ENCODE results near the gene ALG1.
"Not testable (repeated sequence)": the region's sequence is repeated elsewhere in the genome, so short reads cannot be mapped to it uniquely, and the experiment has no call there.

ALG1 gene

DNA sequence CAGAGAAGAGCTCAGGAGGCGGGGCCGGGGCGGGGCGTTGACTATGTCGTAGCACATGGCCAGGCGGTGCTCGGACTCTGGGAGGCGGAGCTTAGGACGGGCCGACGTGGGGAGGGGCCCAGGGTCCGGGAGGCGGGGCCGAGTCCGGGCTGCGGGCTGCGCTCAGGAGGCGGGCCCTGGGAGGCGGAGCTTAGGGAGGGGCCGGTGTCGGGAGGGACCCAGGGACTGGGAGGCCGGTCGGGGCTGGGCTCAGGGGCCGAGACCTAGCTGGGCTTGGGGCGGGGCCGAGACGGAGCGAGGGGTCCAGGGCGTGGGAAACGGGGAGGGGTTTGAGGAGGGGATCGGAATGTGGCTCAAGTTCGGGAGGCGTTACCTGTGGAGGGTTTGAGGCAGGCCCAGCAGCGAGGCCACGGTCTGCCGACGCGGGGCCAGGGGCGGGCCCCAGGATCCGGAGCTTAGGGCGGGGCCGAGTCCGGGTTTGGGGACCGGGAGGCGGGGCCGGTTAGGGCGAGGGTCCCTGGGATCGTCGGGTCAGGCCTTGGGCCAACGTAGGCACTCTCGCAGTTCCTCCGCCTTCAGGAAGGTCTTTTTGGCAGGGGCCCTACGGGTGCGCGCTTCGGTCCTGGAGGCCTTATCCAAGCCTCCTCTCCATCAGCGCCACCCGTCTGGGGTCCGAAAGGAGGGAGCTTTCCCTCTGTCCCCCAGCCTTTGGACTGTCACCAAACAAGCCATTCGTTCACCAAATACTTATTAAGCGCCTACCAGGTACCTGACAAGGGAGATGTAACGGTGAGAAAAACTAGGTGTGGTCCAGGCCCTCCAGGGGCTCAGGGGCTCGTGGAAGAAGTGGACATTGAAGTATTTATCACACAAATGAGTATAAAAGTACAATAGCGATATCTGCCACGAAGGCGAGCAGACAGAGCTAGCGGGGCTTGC, 26.8 kb downstream of the ALG1 start:
- DNase-seq (ENCODE audit: low spot score) = peak; percentile 56

DNA sequence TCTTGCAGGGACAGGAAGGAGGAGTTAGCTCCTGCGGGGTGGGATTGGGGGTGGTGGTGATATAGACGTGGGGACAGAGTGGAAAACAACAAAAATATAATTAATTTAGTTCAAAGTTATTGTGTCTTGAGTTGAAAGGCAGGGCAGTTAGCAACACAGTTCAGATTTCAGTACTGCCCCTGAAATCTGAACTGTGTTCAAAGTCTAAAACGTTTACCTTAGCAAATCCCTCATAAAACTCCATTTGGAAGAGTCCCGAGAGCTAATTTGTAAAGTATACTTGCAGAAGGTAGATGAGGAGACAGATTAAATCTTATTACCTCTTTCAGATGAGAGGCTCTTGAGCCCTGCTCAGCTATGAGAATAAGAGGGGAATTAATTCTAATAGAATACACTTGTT, 27.5 kb downstream of the ALG1 start:
- DNase-seq (ENCODE audit: low spot score) = not testable (repeated sequence)

DNA sequence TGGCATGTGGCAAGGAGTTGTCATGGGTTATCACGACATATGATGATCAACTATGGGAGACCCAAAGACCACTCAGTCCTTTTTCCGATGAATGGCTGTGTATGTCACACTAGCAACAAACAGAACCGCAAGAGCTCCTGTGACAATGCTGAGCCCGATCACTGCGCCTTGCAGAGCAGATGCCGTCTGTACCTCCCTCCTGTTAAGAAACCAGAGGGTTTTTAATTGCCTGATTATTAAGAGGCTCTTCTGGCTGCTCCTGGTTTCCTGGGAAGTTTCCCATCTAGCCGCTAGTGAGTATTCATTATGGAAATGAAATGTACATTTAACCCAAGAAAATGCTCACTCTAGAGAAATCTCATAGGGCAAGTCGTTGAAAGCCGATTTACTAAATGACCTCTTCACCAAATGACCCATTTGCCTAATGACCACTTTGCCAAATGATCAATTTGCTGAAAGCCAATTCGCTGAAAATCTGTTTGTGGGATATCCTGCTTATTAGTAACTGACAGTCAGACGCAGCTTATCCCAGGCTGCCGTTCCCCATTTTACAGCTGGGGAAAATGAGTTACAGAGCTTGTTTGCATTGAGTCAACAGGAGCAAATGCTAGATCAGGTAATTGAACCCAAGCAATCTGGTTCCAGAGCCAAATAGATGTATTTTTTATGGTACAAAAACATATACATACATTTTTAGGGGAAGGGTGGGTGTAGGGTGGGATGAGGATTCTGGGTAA, 31.8 kb downstream of the ALG1 start:
- not testable (repeated sequence) for DNase-seq (ENCODE audit: low spot score)

DNA sequence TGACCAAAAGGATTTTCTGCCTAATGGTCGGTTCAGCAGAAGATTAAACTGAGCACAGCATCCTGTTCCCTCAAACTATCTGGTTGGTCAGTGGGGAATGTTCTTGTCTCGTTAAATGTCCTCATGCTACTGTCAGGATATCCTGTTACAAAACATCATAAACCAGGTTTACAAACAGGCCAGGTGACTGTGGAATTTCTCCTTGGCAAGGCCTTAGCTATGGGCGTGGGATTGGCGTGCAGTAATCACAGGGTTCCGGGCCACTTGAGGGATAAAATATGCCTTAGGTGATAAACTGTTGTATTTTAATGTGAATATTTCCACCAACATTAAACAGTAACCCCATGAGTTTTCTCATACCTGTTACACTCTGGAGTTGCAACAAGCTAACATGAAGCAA, 33.4 kb downstream of the ALG1 start:
- not testable (repeated sequence) for DNase-seq (ENCODE audit: low spot score)

DNA sequence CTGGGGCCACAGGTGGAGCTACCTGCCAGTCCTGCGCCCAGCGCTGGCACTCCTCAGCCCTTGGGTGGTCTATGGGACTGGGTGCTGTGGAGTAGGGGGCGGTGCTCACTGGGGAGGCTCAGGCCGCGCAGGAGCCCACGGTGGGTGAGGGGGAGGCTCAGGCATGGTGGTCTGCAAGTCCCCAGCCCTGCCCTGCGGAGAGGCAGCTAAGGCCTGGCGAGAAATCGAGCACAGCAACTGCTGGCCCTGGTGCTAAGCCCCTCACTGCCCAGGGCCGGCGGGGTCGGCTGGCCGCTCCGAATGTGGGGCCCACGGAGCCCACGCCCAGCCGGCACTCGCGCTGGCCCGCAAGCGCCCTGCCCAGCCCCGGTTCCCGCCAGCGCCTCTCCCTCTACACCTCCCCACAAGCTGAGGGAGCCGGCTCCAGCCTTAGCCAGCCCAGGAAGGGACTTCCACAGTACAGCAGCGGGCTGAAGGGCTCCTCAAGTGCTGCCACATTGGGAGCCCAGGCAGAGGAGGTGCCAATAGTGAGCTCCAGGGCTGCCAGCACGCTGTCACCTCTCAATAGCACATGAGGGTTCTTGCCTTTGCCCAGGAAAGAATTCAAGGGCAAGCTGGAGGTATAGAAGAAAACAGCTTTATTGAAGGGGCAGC, 37.0 kb downstream of the ALG1 start:
- DNase-seq (ENCODE audit: low spot score) = no peak

GRCh38 chr16:5110933-5111332, 39.3 kb downstream of the ALG1 start:
- not testable (repeated sequence) for DNase-seq (ENCODE audit: low spot score)

- not testable (repeated sequence) for DNase-seq (ENCODE audit: low spot score)
Observed at GRCh38 chr16:5116780-5117295, 45.2 kb downstream of the ALG1 start.

DNA sequence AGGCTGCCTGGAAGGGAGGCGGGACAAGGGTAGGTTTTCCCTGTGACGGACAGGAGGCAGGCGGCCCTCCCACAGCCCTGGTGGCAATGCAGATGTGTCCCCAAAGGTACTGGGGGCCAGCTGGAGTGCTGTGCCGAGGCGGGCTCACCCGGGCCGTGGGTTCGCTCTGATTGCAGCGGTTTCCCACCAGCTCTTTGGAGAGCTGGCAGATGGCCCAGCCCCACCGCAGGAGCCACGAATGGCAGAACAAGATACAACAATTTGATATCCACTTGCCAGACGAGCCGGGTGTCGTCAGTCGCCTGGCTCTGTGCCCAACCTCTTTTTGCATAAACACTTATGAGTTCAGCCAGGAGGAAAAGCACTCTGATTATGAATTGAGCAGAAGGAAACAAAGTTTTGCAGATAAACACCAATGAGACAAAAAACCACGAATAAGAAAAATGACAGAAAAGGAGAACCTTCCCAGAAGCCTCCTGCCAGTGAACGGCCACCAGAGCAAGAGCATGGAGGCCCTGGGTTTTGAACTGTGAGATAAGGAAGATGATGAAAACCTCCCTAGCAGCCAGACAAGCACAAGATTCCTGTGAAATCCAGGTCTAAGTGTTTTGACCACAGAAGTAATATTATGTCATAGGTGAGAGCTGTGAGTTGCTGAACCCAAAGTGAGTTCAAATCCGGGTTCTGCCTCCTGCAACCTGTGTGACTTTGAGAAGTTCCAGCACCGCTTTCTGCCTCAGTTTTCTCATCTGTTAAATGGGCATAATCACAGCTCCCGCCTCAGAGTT, 45.9 kb downstream of the ALG1 start:
- DNase-seq (ENCODE audit: low spot score) = not testable (repeated sequence)

GRCh38 chr16:5131467-5132004, 59.9 kb downstream of the ALG1 start:
- not testable (repeated sequence) for DNase-seq (ENCODE audit: low spot score)

GRCh38 chr16:5132915-5133600, 61.4 kb downstream of the ALG1 start:
- DNase-seq (ENCODE audit: low spot score) = not testable (repeated sequence)

DNA sequence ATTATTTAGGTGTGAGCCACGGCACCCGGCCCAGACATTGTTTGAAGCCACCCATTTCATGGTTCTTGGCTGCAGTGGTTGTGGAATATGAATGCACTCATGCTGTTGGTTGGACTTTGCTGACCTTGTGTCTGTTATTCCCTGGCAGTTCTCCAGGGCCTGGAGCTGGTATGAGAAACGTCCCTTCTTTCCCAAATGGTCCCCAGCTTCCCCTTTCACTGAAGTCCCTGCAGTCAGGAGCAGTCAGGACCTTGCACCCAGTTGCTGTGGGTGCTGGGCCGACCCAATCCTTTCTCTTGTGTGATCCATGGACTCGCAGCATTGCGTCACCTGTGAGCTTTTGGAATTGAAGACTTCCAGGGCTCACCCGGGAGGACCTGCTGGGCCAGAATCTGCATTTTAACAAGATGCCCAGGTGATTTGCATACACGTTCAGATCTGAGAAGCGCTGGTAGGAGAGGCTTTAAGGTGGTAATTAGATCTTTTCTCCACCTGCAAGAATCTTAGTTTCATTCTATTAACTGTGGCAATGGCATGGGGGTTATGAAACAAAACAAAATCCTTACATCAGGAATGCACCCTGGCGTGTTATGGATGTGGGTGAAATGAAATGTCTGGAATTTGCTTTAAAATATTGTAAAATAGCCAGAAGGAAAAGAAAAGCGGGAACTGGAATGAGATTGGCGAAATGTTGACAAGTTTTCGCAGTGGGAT, 63.3 kb downstream of the ALG1 start:
- DNase-seq (ENCODE audit: low spot score) = not testable (repeated sequence)
